Measurements from ENCODE around the gene IGSF3. TPM values are rescaled to one million over a fixed set of nuclear protein-coding genes. Genes with fewer than 3 reads are reported as not detected.

The IGSF3 gene
- total RNA-seq, 1 experiment from 2014 or later, result 32.4 TPM

GRCh38 chr1:116573431-116574095, 94.0 kb downstream of the IGSF3 start (continued):
- TF ChIP-seq ZNF281 (CRISPR knock-in tag; IDR thresholded peaks at IDR 0.05) (no peak), MXD4 (CRISPR knock-in tag; IDR thresholded peaks at IDR 0.05; ENCODE audit: borderline replicate concordance) (no peak), ZNF317 (CRISPR knock-in tag; IDR thresholded peaks at IDR 0.05; ENCODE audit: borderline replicate concordance, low read depth) (no peak), ZNF425 (CRISPR knock-in tag; conservative IDR thresholded peaks at IDR 0.05) (no peak), ATF6 (CRISPR knock-in tag; IDR thresholded peaks at IDR 0.05) (no peak), FOXP1 (CRISPR knock-in tag; IDR thresholded peaks at IDR 0.05; ENCODE audit: borderline replicate concordance) (no peak)

GRCh38 chr1:116572771-116573430, 94.6 kb downstream of the IGSF3 start:
- H3K4me3 Mint-ChIP-seq, result no peak overlapping the region
- H3K27me3 Mint-ChIP-seq (ENCODE audit: low read depth), result peaks cover 19% of the 10 kb centered on the region
- ChIA-PET CTCF (interaction anchor here (0.6 to 3.0 kb wide), 5 partner anchors 12 to 245 kb away, joined by 3 to 30 read pairs (median 8); no protein-coding TSS in a partner anchor), POLR2A (no interaction called here)
- H3K27ac Mint-ChIP-seq, result no peak overlapping the region
- no peak for ATAC-seq
- no peaks in the 10 kb centered on the region for H3K36me3 Mint-ChIP-seq
- H3K4me1 Mint-ChIP-seq, result peaks cover 42% of the 10 kb centered on the region
- DNase-seq (ENCODE audit: low spot score), result no peak
- TF ChIP-seq HMGA2 (CRISPR knock-in tag; IDR thresholded peaks at IDR 0.05) (no peak), TP53 (CRISPR knock-in tag; IDR thresholded peaks at IDR 0.05) (no peak), ZNF281 (CRISPR knock-in tag; IDR thresholded peaks at IDR 0.05) (no peak), ERG (CRISPR knock-in tag; IDR thresholded peaks at IDR 0.05) (no peak), IRF1 (CRISPR knock-in tag; IDR thresholded peaks at IDR 0.05) (no peak), ZNF532 (CRISPR knock-in tag; IDR thresholded peaks at IDR 0.05; ENCODE audit: borderline replicate concordance) (no peak)
- H3K9me3 Mint-ChIP-seq, result no peaks in the 10 kb centered on the region

Data from WTC11 (cell line).